M059J (cell line): ENCODE results near the gene GAD1. TPM values are rescaled to one million over a fixed set of nuclear protein-coding genes. Genes with fewer than 3 reads are reported as not detected.

Experiments
- DNase-seq: peaks from one replicate; pipeline ENCODE4 v3.0.0-alpha.2; 2012; ENCODE audit warnings: low read depth
- total RNA-seq: library from RNA; depleted of rRNA; stranded (reverse); fragments of >200 nt; shearing (Covaris generic); gene quantifications from 2 replicates; pipeline ENCODE4 v1.2.3, GENCODE V29; 2014; rRNA removed

The GAD1 gene
- total RNA-seq, 1 experiment from 2014 or later: 3.0 TPM

- peak; percentile 42 for DNase-seq
These were observed 78.5 kb downstream of the GAD1 start for GRCh38 chr2:170895023-170895757.

- DNase-seq: no peak
These were observed 79.9 kb downstream of the GAD1 start for GRCh38 chr2:170896622-170897021.

- DNase-seq: no peak
These were observed 80.4 kb downstream of the GAD1 start for GRCh38 chr2:170897108-170897507.

- DNase-seq: no peak
These were observed 89.2 kb downstream of the GAD1 start for GRCh38 chr2:170905864-170906263.

Other genes with a start within 250 kb of the GAD1 start
- gene SP5, start 101.5 kb upstream of the GAD1 start, total RNA-seq: 0.42 TPM in 1 of 2 replicates, not detected in the other
- not detected in 2 replicates for gene ERICH2, start 46.5 kb upstream of the GAD1 start, total RNA-seq
- 57.4 and 58.6 TPM in 2 replicates for gene GORASP2, start 112.4 kb downstream of the GAD1 start, total RNA-seq